ENCODE data around the gene WWTR1.

DNA sequence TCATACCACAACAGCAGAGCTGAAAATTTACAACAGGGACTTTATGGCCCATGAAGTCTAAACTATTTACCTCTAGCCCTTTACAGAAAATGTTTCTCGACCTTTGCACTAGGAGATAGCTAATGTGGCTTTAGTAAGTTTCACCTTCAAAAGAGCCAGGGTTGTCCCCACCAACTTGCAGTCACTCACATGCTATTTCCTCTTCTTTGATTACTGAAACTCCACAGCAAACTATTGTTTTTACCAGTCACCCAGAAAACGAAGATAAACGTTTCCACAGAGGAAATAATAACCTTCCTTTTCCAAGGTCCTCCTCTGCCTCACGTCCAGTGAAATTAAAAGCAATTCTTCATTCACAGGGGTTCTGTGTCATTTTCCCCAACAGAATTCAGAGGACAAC is 48.2 kb downstream of the WWTR1 start:
- TF ChIP-seq, protein P1, sequence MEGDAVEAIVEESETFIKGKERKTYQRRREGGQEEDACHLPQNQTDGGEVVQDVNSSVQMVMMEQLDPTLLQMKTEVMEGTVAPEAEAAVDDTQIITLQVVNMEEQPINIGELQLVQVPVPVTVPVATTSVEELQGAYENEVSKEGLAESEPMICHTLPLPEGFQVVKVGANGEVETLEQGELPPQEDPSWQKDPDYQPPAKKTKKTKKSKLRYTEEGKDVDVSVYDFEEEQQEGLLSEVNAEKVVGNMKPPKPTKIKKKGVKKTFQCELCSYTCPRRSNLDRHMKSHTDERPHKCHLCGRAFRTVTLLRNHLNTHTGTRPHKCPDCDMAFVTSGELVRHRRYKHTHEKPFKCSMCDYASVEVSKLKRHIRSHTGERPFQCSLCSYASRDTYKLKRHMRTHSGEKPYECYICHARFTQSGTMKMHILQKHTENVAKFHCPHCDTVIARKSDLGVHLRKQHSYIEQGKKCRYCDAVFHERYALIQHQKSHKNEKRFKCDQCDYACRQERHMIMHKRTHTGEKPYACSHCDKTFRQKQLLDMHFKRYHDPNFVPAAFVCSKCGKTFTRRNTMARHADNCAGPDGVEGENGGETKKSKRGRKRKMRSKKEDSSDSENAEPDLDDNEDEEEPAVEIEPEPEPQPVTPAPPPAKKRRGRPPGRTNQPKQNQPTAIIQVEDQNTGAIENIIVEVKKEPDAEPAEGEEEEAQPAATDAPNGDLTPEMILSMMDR (IDR thresholded peaks at IDR 0.05; ENCODE audit: low read length): no peak
- TF ChIP-seq EZH2 (IDR thresholded peaks at IDR 0.05; ENCODE audit: borderline replicate concordance, low read length): no peak

Data from OCI-LY1 (cell line).